Uterus (tissue), 4 donors: Measurements from ENCODE around the gene RNASE12. TPM values are rescaled to one million over a fixed set of nuclear protein-coding genes. Genes with fewer than 3 reads are reported as not detected.

Experiments
- DNase-seq, 2 donors: peaks; one replicate each; pipeline ENCODE4 v3.0.0-alpha.2; 2019 to 2020
- H3K27ac ChIP-seq, 2 donors: fragments of 200-600 bp; sonication (generic); 1 replicate in 1 of 2; 2 replicates in 1 of 2; pipeline ENCODE4 v1.5.1; 2016 to 2018
- H3K27me3 ChIP-seq, 2 donors: fragments of 200-600 bp; sonication (generic); one replicate each; pipeline ENCODE4 v1.5.1; 2018 to 2019; ENCODE audit warnings: control low read depth in 1 of 2
- H3K36me3 ChIP-seq, 2 donors: fragments of 200-600 bp; sonication (generic); one replicate each; pipeline ENCODE4 v1.5.1; 2019; ENCODE audit warnings: control low read depth in 1 of 2
- H3K4me1 ChIP-seq, 2 donors: fragments of 200-600 bp; sonication (generic); one replicate each; pipeline ENCODE4 v1.5.1; 2018 to 2019; ENCODE audit warnings: control low read depth in 1 of 2
- H3K4me3 ChIP-seq, 2 donors: fragments of 200-600 bp; sonication (generic); 1 replicate in 1 of 2; 2 replicates in 1 of 2; pipeline ENCODE4 v1.5.1; 2018 to 2019; ENCODE audit warnings: mild to moderate bottlenecking in 1 of 2
- H3K9me3 ChIP-seq, 2 donors: fragments of 200-600 bp; sonication (generic); one replicate each; pipeline ENCODE4 v1.5.1; 2019; ENCODE audit warnings: control low read depth in 1 of 2
- POLR2A ChIP-seq, 2 donors: fragments of 450-650 bp; IDR thresholded peaks; one replicate each; pipeline ENCODE4 v1.6.1; 2016; ENCODE audit warnings: antibody characterized with exemption in 2 of 2, mild to moderate bottlenecking in 1 of 2, moderate library complexity in 1 of 2
- intact Hi-C: fragments of 100-400 bp; cut with DNase I; formaldehyde crosslinking; loops from one replicate; pipeline ENCODE4 v1.15.1; 2023; ENCODE audit warnings: low total_unique reads
- total RNA-seq, 4 donors: library from RNA; depleted of rRNA in 3 of 4; stranded (reverse); fragments of >200 nt in 3 of 4; gene quantifications; one replicate each; pipeline versions ENCODE4 v1.1.0 to v1.2.4, GENCODE V29; 2014 to 2023
- TF ChIP-seq, protein P1 (sequence below), 4 experiments: fragments of 200-600 bp in 2 of 4; fragments of 450-650 bp in 2 of 4; sonication (generic) in 2 of 4; IDR thresholded peaks; one replicate each; pipeline ENCODE4 v1.5.1; 2016 to 2019; ENCODE audit warnings: antibody characterized with exemption in 4 of 4, mild to moderate bottlenecking in 2 of 4, moderate library complexity in 1 of 4
- donor health status: DM: yes; HTN: yes; CAD: no.

The RNASE12 gene
- total RNA-seq, 4 donors from 2014 or later: not detected

DNA sequence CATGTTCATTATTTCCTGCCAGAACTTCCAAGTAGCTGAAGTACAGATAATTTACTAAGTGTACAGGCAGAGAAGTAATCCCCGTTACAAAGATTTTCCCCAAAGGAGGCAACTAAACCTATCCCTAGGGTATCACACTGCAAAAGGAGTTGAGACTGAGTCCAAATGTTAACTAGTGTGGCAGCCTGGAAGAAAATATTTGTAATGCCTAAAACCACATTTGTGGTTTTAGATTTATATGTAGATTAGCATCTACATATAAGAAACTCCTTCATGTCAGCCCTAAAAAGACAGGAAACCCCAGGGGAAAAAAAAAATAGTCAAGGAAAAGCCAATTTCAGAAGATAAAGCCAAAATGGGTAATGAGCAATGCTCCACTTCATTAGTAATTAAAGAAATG is 1.4 kb upstream of the RNASE12 start:
- Histone ChIP-seq H3K27me3 (no peaks in the 10 kb centered on the region), H3K36me3 (no peaks in the 10 kb centered on the region), H3K27ac (no peak overlapping the region), H3K4me1 (no peaks in the 10 kb centered on the region), H3K9me3 (no peaks in the 10 kb centered on the region), H3K4me3 (no peak overlapping the region)
- TF ChIP-seq, protein P1, sequence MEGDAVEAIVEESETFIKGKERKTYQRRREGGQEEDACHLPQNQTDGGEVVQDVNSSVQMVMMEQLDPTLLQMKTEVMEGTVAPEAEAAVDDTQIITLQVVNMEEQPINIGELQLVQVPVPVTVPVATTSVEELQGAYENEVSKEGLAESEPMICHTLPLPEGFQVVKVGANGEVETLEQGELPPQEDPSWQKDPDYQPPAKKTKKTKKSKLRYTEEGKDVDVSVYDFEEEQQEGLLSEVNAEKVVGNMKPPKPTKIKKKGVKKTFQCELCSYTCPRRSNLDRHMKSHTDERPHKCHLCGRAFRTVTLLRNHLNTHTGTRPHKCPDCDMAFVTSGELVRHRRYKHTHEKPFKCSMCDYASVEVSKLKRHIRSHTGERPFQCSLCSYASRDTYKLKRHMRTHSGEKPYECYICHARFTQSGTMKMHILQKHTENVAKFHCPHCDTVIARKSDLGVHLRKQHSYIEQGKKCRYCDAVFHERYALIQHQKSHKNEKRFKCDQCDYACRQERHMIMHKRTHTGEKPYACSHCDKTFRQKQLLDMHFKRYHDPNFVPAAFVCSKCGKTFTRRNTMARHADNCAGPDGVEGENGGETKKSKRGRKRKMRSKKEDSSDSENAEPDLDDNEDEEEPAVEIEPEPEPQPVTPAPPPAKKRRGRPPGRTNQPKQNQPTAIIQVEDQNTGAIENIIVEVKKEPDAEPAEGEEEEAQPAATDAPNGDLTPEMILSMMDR (IDR thresholded peaks at IDR 0.05): no peak
- TF ChIP-seq POLR2A (IDR thresholded peaks at IDR 0.05): no peak
- intact Hi-C loops: no loop called here
- no peak for DNase-seq

GRCh38 chr14:20587489-20588154 is 3.6 kb downstream of the RNASE12 start, which contains the start of gene RNASE11:
Gene RNASE11, minus strand, starts transcription at chr14:20588001.
- TF ChIP-seq, protein P1 (IDR thresholded peaks at IDR 0.05): no peak
- no peak for TF ChIP-seq POLR2A (IDR thresholded peaks at IDR 0.05)
- intact Hi-C loops: no loop called here

DNA sequence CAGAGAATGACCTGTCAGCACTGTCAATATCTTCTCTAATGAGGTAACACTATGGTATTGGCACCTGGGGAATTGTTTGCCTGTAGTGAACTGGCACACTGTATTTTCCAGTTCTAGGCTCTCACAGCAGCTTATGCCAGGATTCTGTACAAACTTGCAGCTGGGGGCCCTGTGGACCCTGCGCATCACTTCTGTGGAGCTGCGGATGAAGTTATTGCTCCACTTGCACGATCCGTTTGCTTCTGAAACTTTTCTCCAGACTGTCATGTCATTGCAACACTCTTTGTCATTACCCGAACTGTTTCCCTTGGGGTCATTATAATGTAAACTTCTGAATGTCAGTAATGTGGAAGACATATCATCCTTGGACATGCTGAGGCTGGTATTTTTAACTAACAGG is 7.3 kb downstream of the RNASE12 start:
- intact Hi-C loops: no loop called here
- H3K36me3 ChIP-seq: no peaks in the 10 kb centered on the region
- H3K9me3 ChIP-seq: no peaks in the 10 kb centered on the region

More at GRCh38 chr14:20587489-20588154, 3.6 kb downstream of the RNASE12 start, which contains the start of gene RNASE11:
- H3K4me1 ChIP-seq: no peaks in the 10 kb centered on the region
- no peaks in the 10 kb centered on the region for H3K9me3 ChIP-seq
- H3K27ac ChIP-seq: no peak within 1 kb of the TSS
- peaks cover 0 to 4% of the 10 kb centered on the region in 2 donors for H3K27me3 ChIP-seq
- no peak for DNase-seq
- no peaks in the 10 kb centered on the region for H3K36me3 ChIP-seq
- H3K4me3 ChIP-seq: no peak within 1 kb of the TSS

DNA sequence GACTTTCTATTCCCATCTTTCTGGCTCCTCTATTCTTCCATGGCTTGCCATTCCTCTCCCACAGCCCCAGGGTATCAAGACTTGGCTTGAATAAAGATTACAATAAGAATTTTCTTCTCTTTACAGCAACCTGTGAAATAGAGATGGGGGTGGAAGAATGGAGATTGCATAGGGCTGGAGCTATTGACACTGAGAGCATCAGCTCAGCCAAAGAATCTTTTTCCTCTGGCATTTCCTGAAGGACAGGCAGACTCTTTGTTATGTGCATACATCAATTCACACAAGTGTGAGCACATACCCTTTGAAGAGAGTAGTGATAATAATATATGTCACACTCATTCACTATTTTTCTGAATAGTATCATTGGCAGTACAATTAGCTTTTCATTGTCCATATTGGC is 8.0 kb downstream of the RNASE12 start:
- DNase-seq: no peak
- H3K36me3 ChIP-seq: no peaks in the 10 kb centered on the region
- TF ChIP-seq POLR2A (IDR thresholded peaks at IDR 0.05): no peak
- TF ChIP-seq, protein P1 (IDR thresholded peaks at IDR 0.05): no peak

More for the DNA sequence above, 7.3 kb downstream of the RNASE12 start:
- no peak overlapping the region for H3K27ac ChIP-seq
- TF ChIP-seq POLR2A (IDR thresholded peaks at IDR 0.05): no peak
- H3K27me3 ChIP-seq: peaks cover 0 to 4% of the 10 kb centered on the region in 2 donors
- H3K4me3 ChIP-seq: no peak overlapping the region
- no peaks in the 10 kb centered on the region for H3K4me1 ChIP-seq
- DNase-seq: no peak

GRCh38 chr14:20580242-20580641 is 10.9 kb downstream of the RNASE12 start:
- intact Hi-C loops: no loop called here
- DNase-seq: no peak
- TF ChIP-seq, protein P1 (IDR thresholded peaks at IDR 0.05): no peak
- no peak for TF ChIP-seq POLR2A (IDR thresholded peaks at IDR 0.05)
- Histone ChIP-seq H3K27me3 (no peaks in the 10 kb centered on the region), H3K4me1 (no peaks in the 10 kb centered on the region), H3K27ac (no peak overlapping the region), H3K9me3 (no peaks in the 10 kb centered on the region), H3K4me3 (no peak overlapping the region), H3K36me3 (no peaks in the 10 kb centered on the region)

More for the DNA sequence above, 8.0 kb downstream of the RNASE12 start:
- H3K9me3 ChIP-seq: no peaks in the 10 kb centered on the region
- intact Hi-C loops: no loop called here
- H3K4me3 ChIP-seq: no peak overlapping the region
- H3K27ac ChIP-seq: no peak overlapping the region
- H3K4me1 ChIP-seq: no peaks in the 10 kb centered on the region
- peaks cover 0 to 4% of the 10 kb centered on the region in 2 donors for H3K27me3 ChIP-seq
